Left renal cortex interstitium (tissue), 4 donors: ENCODE measurements around the gene CIB4. TPM values are rescaled to one million over a fixed set of nuclear protein-coding genes. Genes with fewer than 3 reads are reported as not detected.
"Not testable (repeated sequence)": the region's sequence is repeated elsewhere in the genome, so short reads cannot be mapped to it uniquely, and the experiment has no call there.

ENCODE experiments used
- DNase-seq, 4 donors: peaks; one replicate each; pipeline ENCODE4 v3.0.0-alpha.2; 2013; ENCODE audit warnings: low read depth in 4 of 4, low spot score in 2 of 4, missing footprints in 1 of 4
- polyA plus RNA-seq, 4 donors: library from polyadenylated mRNA; unstranded; fragments of 120-200 nt; gene quantifications; one replicate each; pipeline ENCODE4 v1.2.1, GENCODE V29; 2013; ENCODE audit not compliant: insufficient read length in 4 of 4

The CIB4 gene
- polyA plus RNA-seq, 4 donors, result 0.33 to 0.81 (median 0.41) TPM; not detected in 1

GRCh38 chr2:26668856-26669750 is 27.9 kb upstream of the CIB4 start:
- no peak for DNase-seq

GRCh38 chr2:26668041-26668440 is 26.9 kb upstream of the CIB4 start:
- DNase-seq, result no peak

GRCh38 chr2:26666671-26667070 is 25.5 kb upstream of the CIB4 start:
- DNase-seq, result no peak

DNA sequence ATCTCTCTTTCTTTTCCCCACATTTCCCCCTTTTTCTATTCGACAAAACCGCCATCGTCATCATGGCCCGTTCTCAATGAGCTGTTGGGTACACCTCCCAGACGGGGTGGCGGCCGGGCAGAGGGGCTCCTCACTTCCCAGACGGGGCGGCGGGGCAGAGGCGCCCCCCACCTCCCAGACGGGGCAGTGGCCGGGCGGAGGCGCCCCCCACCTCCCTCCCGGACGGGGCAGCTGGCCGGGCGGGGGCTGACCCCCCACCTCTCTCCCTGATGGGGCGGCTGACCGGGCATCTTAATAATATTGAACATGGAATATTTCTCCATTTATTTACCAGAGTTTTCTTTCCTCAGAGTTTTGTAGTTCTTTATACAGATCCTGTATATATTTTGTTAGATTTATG is 24.1 kb upstream of the CIB4 start:
- DNase-seq, result not testable (repeated sequence)

- no peak for DNase-seq
Observed at GRCh38 chr2:26660363-26660962, 19.3 kb upstream of the CIB4 start.

DNA sequence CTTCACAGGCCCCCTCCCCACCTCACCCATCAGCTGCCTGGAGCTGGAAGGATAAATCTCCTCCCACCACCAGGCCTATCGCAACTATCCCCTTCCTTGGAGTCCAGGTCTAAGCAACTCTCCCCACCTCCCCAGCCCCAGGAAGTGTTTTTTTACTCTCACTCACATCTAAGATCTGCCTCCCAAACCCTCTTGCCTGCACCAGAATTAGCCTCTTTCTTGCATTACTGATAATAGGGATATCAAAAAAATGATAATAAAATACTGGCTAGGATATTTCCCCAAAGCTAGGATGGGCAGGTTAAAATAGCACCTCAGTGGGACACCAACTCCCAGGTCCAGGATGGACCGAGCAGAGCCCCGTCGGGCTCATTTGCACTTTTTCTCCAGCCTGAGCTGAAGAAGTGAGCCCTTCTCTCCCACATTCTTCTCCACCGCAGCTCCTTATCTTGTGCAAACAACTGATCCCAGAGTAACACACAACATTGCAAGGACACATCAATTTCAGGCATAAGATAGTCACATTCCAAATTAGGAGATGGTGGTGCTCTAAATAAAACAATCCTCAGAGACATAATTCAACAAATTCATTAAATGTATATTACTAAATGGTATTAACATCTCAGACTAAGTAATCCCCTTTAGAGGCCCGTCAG is 17.7 kb upstream of the CIB4 start:
- DNase-seq, result no peak

- no peak for DNase-seq
Observed at GRCh38 chr2:26657265-26657664, 16.1 kb upstream of the CIB4 start.

DNA sequence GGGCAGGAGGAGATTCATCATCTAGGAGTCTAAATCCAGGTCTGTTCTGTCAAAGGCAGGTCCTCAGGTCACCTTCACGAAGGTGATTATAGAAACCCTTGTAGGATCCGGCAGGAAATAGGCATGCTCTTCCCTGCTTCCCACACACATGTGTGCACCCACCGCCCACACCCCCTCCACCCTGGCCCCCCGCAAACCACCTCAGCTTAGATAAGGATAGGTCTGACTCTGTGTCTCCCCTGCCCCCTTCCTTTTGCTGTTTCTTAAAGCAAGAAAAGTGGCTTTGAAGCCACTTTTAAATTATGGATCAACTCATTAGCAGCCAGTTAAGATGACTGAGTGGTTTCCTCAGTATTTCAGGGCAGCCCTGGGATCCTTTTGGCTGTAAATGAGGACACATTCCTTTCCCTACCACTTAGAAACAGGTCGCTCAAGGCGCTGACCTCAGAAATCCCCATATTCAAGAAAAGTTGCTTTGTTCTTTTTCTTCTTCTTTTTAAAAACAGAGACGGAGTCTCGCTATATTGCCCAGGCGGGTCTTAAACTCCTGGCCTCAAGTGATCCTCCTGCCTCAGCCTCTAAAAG is 14.5 kb upstream of the CIB4 start:
- no peak for DNase-seq

DNA sequence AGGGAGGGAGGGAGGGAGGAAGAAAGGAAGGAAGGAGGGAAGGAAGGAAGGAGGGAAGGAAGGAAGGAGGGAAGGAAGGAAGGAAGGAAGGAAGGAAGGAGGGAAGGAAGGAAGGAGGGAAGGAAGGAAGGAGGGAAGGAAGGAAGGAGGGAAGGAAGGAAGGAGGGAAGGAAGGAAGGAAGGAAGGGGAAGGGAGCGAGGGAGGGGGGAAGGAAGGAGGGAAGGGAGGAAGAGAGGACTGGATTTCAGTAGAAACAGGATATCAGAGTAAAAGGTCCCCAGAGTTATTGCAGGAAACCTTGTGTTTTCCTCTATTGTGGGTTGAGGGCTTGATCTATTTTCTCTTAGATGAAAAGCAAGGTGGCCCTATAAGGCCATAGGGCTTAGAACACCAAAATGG is 14.0 kb upstream of the CIB4 start:
- DNase-seq, result not testable (repeated sequence)

DNA sequence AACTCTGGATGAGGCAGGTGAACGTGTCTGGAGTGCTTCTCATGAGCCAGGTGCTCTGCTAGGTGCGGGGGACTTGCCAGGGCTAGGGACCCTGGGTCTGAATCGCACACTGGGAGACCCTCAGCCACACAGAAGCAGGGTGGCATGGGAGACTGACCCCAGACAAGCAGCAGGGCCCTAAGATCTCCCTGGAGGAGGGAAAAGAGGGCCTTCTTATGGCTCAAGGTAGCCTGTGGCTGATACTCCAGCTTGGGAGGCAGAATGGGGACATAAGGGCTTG is 12.8 kb upstream of the CIB4 start:
- DNase-seq, result no peak

DNA sequence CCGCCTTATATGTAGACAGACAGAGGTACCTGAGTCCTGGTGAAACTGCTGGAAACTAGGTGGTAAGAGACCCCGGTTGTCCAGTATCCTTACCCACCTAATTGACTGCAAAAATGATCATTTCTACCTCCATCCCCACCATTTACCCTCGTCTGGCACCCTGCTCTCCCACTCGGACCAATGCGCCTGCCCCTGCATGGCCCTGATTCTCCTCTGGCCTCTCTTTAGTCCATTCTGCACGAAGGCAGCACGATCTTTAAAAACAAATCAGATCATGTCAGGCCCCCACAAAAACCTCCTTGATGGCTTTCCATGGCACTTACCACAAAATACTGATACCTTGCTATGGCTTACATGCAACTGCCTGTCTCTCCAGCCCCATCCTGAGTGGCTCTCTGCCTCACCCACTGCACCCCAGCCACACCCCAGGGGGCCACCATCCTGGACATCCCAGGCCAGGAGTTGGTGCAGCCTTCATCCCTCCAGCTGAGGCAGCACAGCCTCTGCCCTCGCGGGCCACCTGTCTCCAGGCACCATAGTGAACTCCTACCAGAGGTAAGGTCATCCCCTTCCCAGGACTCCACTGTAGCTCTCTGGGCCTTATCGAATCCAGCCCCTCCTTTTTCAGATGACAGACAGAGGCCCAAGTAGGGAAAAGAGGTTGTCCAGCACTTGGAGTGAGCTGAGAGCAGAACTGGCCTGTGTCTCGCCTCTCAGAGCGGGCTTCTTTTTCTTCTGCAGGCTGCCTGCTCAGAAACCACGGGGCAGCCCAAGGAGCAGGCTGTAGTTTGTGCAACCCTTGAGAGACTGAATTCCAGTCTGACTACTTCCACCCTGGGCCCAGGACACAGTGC is 12.3 kb upstream of the CIB4 start:
- no peak for DNase-seq

DNA sequence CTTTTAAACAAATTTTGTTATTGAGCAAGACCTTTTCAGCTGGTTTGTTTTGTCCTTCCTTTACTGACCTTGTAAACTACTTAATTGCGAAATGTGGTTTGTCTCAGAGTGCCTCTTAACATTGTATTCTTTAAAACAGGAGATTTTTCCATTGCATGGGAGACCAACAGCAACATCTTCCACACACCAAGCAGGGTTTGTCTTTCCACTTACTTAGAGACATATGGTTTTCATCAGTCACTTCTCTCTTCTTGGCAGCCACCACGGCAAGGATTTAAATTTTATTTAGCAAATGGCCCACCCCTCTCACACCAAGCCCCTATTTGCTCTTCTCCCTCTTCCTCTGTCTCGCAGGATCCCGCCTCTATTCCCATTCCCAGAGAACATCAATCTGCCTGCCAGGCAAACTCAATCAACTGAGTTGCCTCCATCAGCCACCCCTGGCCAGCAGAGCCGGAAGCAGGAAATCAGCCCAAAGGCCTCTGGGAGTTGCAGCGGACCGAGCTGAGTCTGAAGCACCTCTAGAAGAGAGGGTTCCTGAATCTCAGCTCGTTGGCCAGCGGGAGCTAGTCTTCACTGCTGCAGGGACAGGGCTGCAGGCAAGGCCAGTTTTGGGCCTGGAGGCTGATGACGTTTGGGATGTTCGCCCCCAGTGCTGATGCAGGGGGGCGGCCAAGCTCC is 11.3 kb upstream of the CIB4 start:
- peak; percentile 29 to 65 (median 42) for DNase-seq

DNA sequence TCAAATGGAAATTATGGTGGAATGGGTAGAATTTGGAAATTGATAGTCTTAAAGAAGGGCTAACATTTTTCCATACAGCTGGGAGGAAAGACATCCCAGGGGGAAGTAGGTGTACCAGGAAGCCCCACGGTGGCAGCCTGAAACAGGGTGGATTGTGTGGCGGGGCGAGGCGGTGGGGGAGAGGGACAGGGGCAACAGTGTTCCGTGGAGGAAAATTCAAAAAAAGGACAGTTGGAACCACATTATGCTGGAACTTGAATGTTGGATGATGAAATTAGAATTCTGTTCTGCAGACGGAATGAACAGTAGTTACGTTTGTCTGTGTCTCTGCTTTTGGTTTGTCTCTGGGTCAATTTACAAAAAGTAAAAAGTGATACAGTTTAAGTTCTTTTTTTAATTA is 10.6 kb upstream of the CIB4 start:
- no peak for DNase-seq

GRCh38 chr2:26651470-26651771 is 10.3 kb upstream of the CIB4 start:
- no peak for DNase-seq

- DNase-seq, result no peak
Observed at GRCh38 chr2:26650713-26651469, 9.7 kb upstream of the CIB4 start.

DNA sequence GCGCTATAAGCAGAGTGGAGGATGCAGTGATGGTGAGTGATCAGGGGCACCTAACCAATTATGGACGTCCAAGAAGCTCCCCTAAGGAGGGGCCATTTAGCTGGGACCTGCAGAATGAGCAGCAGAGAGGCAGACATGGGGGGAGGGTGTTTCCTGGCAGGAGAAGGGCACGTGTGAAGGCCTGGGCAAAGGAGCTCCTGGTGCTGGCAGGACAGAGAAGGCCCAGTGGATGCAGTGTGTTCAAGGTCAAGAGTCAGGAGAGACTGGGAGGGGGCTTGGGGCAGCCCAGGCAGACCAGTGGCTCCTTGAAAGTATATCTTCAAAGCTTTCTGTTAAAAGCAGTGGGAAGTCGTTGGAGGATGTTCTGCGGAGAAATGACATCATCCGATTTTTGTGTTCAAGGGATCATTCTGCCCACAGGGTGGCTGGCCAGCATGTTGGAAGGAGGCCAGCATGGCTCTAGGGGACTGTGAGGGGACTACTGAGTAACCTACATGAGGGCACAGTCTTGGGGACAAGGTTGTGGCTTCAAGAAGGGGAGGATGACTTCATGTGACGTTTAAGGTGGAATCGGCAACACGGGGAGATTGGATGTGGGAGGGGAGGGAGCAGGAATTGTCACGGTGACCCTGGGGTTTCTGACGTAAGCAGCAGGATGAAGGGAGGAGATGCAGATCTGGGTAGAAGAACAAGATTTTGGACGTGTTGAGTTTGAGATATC is 9.0 kb upstream of the CIB4 start:
- no peak for DNase-seq

GRCh38 chr2:26649322-26649721 is 8.2 kb upstream of the CIB4 start:
- no peak for DNase-seq

- DNase-seq, result no peak
Observed at GRCh38 chr2:26648516-26648915, 7.3 kb upstream of the CIB4 start.

DNA sequence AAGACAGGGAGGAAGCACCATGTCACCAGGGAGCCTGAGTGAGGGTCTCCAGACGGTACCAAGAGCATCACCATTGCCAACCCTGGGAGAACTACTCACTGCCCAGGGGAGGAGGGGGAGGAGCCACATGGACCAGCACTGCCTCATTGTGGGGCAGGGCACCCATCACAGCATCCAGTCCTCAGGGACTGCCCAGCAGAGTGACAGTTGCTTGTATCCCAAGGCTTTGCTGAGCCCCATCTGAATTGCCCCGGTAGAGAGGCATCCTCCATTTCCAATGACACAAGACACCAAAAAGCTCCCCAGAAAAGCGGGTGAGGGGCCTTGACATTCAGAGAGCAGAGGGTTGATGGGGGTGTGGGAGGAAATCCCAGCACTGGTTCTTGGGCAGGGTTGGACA is 6.8 kb upstream of the CIB4 start:
- DNase-seq, result no peak
